Measurements from ENCODE around the gene ULK4.
"Not testable (repeated sequence)": the region's sequence is repeated elsewhere in the genome, so short reads cannot be mapped to it uniquely, and the experiment has no call there.

The ULK4 gene

DNA sequence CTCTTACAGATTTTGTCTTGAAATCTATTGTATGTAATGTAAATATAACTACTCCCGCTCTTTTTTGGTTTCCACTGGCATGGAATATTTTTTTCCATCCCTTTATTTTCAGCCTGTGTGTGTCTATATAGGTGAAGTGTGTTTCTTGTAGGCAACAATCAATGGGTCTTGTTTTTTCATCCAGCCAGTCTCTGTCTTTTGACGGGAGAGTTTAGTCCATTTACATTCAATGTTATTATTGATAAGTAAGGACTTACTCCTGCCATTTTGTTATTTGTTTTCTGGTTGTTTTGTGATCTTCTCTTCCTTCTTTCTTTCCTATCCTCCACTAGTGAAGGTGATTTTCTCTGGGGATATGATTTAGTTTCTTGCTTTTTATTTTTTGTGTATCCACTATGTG, 101.4 kb downstream of the ULK4 start:
- DNase-seq = not testable (repeated sequence)

DNA sequence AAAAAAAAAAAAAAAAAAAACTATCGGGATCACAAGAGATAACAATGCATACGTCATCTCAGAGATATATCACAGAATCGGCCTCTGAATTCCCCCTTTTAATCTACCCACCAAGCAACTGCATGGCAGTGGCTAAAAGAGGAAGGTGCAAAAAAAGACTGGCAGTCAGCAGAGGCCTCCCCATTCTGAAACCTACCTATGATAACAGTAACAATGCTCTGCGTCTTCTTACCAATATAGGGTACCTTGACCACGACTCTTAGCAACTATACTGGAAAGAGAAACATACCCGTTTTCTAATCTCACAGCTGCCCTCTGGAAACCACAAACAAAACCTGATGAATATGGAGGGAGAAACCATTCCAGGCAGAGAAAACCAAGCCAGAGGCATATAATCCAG, 106.9 kb downstream of the ULK4 start:
- DNase-seq = no peak

DNA sequence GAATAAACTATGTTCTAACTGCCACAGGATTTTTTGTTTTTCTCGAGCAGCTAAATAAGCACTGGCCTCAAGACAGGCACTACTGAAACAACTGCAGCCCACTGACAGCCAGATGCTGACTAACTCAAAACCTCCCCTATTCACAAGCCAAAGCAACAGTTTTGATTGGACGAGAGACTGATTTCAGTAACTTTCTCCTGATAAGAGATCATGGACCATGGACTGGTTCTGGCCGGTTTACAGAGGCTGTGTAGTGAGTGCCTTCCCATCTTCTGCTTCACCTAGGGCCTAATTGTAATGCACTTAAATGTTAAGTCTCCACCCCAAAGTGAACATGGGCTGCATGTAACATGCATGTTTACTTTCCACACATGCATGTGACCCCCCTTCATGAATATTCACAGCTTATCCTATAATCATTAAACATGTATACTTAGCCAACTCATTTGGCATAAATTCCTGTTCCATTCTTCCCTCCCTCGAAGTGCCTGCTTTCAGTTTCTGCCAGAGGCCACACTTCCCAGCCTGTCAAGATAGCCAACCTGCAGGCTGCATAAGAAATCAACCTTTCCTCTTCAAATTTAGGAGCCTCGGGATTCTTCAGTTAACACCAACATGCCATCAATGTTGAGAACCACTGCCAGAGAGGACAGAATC, 108.2 kb downstream of the ULK4 start:
- no peak for DNase-seq

DNA sequence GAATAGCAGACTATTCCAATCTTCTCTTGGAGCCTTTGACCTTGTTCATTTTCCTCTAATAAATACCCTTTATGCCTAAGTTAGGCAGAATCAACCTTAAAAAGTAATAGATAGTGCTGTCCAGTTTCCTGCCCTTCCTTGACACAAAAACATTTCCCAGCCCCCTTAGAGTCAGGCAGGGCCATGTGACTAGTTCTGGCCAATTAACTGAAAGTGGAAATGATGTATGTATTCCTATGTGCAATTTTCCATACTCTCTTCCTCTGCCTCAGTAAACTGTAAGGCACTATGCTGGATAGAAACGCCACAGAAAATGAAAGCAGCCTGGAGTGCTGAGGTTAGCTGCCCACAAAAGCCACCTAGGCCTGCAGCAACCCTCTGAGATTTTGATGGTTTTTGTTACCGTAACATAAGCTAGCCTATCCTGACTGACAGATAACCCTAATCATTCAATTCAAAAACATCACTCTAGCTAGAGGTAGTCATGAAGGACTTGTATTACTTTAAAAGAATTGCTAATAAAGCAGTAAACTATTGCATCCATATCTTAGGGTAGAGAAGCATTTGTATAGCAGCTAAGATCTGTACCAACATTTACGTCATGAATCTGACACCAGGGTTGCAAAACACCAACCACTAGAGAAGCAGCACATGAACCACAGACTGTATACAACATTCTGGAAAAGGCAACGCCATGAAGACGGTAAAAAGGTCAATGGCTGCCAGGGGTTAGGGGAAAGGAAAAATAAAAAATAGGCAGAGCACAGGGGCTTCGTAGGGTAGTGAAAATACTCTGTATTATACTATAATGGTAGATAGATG, 112.9 kb downstream of the ULK4 start:
- no peak for DNase-seq

DNA sequence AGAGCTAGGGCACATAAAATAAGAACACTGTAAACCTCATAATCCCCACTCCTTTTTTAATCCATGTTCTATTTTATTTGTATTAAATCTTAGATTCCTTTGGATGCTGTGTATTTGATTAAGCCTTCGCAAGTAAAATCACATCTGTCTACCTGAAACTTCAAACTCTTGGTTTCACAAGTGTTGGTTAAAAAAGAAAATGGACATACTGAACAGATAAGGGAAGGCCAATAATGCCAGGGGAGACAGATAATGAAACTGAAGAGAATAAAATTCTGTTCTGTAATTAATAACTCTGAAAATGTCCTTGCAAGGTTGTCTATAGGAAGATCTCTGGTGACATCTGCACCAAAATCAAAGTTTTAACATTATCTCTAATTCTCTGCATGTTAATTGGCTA, 114.2 kb downstream of the ULK4 start:
- no peak for DNase-seq

DNA sequence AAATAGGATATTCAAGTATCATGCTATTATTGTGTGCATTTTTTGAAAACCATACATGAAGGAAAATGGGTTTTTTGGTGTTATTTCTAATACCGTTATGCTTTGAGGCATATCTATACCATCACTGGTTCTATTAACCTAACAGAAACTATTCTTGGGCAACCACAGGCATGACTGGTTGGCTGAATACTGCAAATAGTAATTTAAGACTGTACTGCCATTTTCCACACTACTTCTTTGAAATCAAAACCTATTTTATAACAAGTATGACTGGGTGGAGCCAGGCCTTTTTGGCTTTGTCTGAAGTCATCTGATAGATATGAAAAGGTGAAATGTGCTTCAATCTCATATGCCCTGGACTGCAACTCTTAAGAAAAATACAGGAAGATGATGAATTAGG, 115.1 kb downstream of the ULK4 start:
- no peak for DNase-seq

DNA sequence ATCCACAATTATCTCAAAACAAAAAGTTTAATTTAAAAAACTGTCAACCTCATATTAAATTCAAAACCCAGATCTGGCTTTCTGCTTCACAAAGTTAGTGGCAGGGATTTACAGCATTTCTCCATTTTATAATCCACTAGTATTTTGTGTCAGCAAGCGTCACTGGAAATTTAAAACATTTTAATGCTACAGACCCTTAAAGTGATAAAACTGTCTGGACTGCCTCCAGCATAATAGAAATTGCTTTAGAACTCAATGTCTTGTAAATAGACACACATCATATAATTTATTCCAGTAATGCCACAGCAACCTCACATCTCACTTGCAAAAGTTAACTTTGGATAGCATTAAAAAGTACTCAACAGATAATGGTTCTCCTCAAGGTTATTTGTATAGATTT, 116.1 kb downstream of the ULK4 start:
- no peak for DNase-seq

DNA sequence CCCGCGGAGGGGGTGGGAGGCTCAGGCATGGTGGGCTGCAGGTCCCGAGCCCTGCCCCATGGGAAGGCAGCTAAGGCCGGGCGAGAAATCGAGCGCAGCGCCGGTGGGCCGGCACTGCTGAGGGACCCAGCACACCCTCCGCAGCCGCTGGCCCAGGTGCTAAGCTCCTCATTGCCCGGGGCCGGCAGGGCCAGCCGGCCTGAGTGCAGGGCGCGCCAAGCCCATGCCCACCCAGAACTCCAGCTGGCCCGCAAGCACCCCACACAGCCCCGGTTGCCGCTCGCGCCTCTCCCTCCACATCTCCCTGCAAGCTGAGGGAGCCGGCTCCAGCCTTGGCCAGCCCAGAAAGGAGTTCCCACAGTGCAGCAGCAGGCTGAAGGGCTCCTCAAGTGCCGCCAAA, 117.6 kb downstream of the ULK4 start:
- DNase-seq = not testable (repeated sequence)

DNA sequence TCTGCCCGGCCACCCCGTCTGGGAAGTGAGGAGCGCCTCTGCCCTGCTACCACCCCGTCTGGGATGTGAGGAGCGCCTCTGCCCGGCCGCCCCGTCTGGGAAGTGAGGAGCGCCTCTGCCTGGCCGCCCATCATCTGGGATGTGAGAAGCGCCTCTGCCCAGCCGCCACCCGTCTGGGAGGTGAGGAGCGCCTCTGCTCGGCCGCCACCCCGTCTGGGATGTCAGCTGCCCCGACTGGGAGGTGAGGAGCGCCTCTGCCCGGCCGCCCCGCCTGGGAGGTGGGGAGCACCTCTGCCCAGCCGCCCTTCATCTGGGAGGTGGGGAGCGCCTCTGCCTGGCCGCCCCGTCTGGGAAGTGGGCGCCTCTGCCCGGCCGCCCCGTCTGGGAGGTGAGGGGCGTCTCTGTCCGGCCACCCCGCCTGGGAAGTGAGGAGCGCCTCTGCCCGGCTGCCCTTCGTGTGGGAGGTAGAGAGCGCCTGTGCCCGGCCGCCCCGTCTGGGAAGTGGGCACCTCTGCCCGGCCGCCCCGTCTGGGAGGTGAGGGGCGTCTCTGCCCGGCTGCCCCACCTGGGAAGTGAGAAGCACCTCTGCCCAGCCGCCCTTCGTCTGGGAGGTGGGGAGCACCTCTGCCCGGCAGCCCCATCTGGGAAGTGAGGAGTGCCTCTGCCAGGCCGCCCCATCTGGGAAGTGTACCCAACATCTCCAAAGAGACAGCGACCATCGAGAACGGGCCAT, 120.8 kb downstream of the ULK4 start:
- DNase-seq = not testable (repeated sequence)

DNA sequence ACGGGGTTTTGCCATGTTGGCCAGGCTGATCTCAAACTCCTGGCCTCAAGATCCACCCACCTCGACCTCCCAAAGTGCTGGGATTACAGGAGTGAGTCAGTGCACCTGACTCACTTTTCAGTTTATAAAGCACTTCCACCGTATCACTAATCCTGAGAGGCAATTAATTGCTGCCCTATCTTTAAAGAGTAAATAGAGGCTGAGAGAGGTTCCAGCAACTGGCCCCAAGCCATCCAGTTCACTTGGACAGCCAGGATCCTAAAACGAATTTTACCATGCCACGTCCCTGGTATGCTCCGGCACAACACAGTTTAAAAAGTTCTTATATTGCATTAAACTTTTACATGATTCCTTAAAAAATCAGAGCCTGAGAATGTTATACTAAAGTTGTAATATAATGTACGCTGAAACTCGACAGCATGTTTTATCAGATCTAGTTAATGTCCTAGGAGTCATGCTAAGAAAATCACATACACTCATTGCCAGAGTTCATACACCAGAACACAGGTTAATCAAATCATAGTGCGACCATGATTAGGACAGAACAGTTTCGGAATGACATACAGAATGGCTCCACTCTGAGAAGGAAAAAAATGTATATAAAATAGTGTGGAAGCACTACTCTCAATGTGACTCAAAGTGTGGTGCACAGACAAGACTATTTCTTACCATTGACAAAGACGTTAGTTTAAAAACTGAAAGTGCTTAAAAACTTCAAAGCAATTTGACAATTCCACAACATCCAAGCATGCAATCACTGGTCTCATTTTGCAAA, 125.4 kb downstream of the ULK4 start:
- DNase-seq = no peak

DNA sequence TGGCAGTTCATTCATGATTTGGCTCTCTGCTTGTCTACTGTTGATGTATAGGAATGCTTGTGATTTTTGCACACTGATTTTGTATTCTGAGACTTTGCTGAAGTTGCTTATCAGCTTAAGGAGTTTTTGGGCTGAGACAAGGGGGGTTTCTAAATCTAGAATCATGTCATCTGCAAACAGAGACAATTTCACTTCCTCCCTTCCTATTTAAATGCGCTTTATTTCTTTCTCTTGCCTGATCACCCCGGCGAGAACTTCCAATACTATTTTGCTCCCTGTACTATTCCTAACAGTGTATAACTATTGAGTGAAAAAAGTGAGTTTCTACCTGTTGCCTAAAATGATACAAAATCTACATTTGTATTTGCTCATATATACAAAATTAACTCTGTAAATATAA, 128.3 kb downstream of the ULK4 start:
- no peak for DNase-seq

DNA sequence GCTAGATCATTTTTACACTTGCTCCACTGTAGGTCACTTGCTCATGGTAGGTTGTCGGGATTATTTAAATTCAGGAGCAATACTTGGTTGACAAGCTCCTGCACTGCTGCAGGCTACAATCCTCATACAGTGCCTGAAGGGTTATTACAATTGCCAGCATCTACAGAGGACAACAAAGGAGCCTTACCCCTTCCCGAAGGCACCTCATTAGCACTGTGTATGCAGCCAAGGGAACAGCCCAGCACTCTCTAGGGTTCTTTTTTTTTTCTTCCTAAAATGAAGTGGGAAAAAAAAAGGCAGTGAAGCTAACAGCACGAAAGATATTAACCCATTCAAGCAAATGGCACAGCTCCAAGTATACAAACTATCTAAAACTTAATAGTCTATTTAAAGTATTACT, 142.7 kb downstream of the ULK4 start:
- no peak for DNase-seq

DNA sequence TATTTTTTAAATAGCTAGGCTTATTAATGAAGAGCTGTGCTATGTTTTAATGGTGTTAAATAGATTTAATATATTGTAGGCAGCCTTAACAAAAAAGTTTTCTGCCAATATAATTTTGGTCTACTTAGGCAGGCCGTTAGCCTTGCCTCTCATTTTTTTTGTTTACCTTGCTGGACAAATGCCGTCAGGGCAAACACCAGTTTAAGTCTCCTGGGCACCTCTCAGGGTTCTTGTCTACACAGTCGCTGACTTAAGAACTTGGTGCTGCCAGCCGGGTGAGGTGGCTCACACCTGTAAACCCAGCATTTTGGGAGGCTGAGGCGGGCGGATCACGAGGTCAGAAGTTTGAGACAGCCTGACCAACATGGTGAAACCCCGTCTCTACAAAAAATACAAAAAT, 153.3 kb downstream of the ULK4 start:
- no peak for DNase-seq

DNA sequence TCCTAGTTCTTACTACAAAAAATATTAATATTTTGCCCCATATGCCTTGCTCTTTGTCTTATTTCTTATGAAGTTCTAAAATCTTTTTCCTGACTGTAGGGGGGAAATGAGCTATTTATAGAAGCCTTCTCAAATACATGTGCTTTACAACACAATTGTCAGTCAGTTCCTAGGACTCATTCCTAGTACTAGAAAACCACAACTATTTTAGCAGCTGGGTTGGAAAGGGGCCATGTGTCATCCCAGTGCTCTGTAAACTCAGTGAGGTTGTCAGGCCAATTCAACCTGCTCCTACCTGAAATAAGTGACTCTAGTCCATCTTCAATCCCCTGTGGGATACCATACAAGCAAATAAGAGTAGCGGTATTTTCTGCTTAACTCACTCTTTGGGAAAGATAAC, 153.8 kb downstream of the ULK4 start:
- peak; percentile 17 to 20 for DNase-seq

DNA sequence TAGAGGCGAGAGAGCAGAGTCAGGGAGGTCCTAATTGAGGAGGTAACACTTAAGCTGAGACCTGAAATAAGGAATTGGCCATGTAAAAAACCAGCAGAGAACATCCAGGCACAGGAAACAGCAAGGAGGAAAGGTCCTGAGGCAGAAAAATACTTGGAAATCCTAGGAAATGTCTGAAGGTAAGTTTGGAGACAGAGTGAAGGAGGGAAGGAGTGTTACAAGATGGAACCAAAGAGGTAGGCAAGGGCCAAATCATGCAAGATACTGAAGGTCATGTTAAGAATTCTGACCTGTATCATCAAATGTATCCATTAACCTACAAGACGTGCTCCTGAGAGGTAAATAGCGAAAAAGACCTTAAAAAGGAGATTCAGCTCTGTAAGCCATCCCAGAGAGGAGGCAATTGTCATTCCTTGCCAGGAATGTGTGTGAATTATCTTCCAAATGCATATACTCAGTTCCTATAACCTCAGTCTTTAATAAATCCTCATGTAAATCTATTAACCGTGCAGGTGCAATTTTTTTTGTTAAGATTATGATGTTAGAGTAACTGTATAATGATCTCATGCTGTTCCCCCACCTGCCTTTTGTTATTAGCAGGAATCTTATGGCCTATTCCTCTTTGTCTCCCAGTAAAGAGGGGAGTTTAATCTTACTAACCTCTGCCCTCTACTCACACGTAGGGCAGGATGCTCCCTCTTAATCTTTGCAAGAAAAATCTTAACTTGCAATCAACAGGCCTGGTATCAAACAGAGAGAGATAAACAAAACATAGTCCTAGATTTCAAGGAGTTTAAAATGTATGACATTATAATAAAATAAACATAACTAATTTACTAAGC, 166.9 kb downstream of the ULK4 start:
- DNase-seq = no peak

DNA sequence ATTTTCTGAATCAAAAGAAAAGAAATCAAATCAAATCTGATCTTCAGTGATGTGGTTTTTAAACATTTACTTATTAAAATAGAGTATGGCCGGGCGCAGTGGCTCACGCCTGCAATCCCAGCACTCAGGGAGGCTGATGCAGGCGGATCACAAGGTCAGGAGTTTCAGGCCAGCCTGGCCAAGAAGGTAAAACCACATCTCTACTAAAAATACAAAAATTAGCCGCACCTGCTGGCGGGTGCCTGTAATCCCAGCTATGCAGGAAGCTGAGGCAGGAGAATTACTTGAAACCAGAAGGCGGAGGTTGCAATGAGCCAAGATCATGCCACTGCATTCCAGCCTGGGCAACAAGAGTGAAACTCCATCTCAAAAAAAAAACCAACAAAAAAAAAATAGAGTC, 169.1 kb downstream of the ULK4 start:
- no peak for DNase-seq

DNA sequence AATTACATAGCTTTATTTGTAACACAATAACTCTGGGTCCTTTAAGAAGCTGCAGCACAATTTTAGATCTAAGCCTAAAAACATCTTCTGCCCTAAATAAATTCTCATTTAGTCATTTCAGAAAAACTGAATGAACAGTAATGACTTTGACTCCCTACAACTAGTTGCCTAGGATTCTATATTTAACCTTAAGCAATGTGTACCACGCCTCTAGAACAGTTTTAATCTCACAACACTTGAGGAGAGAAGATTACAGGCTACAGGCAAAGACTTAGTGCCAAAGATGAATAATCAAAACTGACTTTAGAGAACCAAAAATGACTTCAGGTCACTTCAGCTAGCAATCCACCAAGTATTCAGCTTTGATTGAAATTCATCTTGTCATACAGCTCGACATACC, 192.8 kb downstream of the ULK4 start:
- no peak for DNase-seq

DNA sequence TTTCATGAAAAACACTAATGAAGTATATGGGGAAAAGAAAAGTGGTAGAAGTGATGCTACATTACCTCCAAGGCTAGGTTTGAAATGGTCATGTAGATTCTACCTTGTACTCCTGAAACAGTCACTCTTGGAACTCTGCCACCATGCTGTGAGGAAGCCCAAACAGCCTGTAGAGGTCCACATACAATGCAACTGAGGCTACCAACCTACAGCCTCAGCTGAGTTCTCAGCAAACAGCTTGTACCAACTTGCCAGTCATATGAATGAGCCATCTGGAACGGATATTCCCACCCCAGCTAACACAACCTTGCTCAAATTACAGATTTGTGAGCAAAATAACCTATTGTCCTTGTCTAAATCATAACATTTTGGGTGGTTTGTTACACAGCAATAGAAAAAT, 193.5 kb downstream of the ULK4 start:
- DNase-seq = no peak

DNA sequence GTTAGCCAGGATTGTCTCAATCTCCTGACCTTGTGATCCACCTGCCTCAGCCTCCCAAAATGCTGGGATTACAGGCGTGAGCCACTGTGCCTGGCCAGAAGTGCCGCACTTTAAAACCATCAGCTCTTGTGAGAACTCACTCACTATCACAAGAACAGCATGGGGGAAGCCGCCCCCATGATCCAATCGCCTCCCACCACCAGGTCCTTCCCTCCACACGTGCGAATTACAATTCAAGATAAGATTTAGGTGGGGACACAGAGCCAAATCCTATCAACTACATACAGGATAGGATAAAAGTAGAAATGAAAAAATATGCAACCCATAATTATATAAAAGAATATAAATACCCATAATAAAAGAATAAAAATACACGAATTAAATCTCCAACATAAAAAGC, 199.0 kb downstream of the ULK4 start:
- DNase-seq = not testable (repeated sequence)

DNA sequence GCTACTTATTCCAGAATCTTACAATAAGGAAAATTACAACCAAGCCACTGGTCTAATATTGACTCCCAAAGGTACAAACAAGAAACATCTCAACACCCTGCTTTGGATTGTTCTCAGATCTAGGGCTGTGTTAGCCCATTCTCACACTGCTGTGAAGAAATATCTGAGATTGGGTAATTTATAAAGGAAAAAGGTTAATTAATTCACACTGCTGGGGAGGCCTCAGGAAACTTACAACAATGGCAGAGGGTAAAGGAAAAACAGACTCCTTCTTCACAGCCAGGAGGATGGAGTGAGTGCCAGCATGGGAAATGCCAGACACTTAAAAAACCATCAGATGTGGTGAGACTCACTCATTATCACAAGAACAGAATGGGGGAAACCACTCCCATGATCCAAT, 208.3 kb downstream of the ULK4 start:
- DNase-seq = no peak

DNA sequence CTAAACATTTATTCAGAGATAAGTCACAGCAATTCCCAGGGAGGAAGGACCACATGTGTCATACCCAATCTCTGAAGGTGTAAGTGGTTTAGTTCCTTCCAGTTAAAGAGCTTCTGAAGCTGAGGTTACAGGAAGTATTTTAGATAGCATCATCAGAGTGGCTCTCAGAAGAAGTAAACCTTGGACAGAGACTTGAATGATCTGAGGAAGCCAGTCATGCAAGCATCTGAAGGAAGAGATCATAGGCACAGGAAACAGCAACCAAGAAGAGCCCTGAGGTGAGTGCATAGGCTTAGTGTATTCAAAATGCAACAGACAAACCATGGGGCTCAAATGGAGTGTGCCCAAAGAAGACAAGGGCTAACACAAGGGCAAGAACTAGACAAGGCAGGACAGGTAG, 210.3 kb downstream of the ULK4 start:
- no peak for DNase-seq

DNA sequence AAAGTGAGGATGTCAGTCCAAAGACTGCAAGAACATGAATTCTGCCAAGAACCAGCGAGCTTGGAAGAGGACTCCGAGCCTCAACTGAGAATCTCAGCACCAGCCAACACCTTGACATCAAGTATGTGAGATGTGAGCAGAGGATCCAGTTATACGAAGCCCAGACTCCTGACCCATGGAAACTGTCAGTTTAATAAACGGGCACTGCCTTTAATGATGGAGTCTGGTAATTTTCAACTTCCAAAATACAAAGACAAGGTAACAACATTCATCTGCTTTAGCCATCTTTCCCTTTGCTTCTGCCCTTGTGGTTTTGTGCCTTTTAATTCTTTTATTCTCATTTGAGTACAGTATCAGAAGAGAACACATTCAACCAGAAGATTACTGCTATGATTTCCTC, 211.9 kb downstream of the ULK4 start:
- no peak for DNase-seq

All from Kasumi-1 (cell line).